OCI-LY1 (cell line): Measurements from ENCODE around the gene UBAP1L.
"Not testable (repeated sequence)": the region's sequence is repeated elsewhere in the genome, so short reads cannot be mapped to it uniquely, and the experiment has no call there.

Source experiments
- H2AFZ ChIP-seq: fragments of 200-600 bp; sonication (generic), shearing (Covaris generic); 2 replicates; pipeline ENCODE4 v1.6.0; 2014; ENCODE audit warnings: antibody characterized with exemption, mild to moderate bottlenecking, low read length
- H3F3A ChIP-seq: fragments of 200-600 bp; sonication (generic), shearing (Covaris generic); 2 replicates; pipeline ENCODE4 v1.6.0; 2014; ENCODE audit warnings: mild to moderate bottlenecking, antibody characterized with exemption, low read length, moderate library complexity; ENCODE audit not compliant: insufficient read depth
- H3K27ac ChIP-seq: fragments of 200-600 bp; sonication (generic); 2 replicates; pipeline ENCODE4 v1.5.1; 2014; ENCODE audit warnings: low read length, mixed run types, mild to moderate bottlenecking, low read depth; ENCODE audit not compliant: poor library complexity, severe bottlenecking
- H3K27me3 ChIP-seq: fragments of 200-600 bp; sonication (generic); 2 replicates; pipeline ENCODE4 v1.6.0; 2014; ENCODE audit warnings: antibody characterized with exemption, mild to moderate bottlenecking, low read length, moderate library complexity; ENCODE audit not compliant: insufficient read depth
- H3K36me3 ChIP-seq: fragments of 200-600 bp; sonication (generic); 2 replicates; pipeline ENCODE4 v1.6.1; 2014; ENCODE audit warnings: mild to moderate bottlenecking, antibody characterized with exemption, low read length, moderate library complexity, mixed read lengths; ENCODE audit not compliant: insufficient read depth
- H3K4me1 ChIP-seq: fragments of 200-600 bp; sonication (generic); 2 replicates; pipeline ENCODE4 v1.5.1; 2014; ENCODE audit warnings: mild to moderate bottlenecking, low read length, moderate library complexity; ENCODE audit not compliant: insufficient read depth, severe bottlenecking
- H3K4me2 ChIP-seq: fragments of 200-600 bp; sonication (generic), shearing (Covaris generic); 2 replicates; pipeline ENCODE4 v1.6.1; 2014; ENCODE audit warnings: low read length
- H3K4me3 ChIP-seq: fragments of 200-600 bp; sonication (generic); 2 replicates; pipeline ENCODE4 v1.5.1; 2014; ENCODE audit warnings: low read length, low read depth, mild to moderate bottlenecking, mixed read lengths; ENCODE audit not compliant: poor library complexity, severe bottlenecking
- H3K79me2 ChIP-seq: fragments of 200-600 bp; shearing (Covaris generic); 2 replicates; pipeline ENCODE4 v1.6.1; 2016; ENCODE audit warnings: mixed run types, low read length, mixed read lengths; ENCODE audit not compliant: insufficient read depth
- H3K9ac ChIP-seq: fragments of 200-600 bp; sonication (generic), shearing (Covaris generic); 2 replicates; pipeline ENCODE4 v1.6.1; 2014; ENCODE audit warnings: mild to moderate bottlenecking, low read length, mixed read lengths
- H3K9me2 ChIP-seq: fragments of 200-600 bp; sonication (generic), shearing (Covaris generic); 2 replicates; pipeline ENCODE4 v1.6.1; 2014; ENCODE audit warnings: low read depth, mild to moderate bottlenecking, low read length, mixed read lengths
- H3K9me3 ChIP-seq: fragments of 200-600 bp; shearing (Covaris generic); 2 replicates; pipeline ENCODE4 v1.6.1; 2014; ENCODE audit warnings: low read length, mixed read lengths
- H4K20me1 ChIP-seq: fragments of 200-600 bp; sonication (generic), shearing (Covaris generic); 2 replicates; pipeline ENCODE4 v1.6.0; 2016; ENCODE audit warnings: mild to moderate bottlenecking, low read length; ENCODE audit not compliant: insufficient read depth
- EZH2 ChIP-seq: fragments of 200-600 bp; sonication (generic), shearing (Covaris generic); IDR thresholded peaks from 2 replicates; pipeline ENCODE4 v1.8.0; 2017; ENCODE audit warnings: borderline replicate concordance, mixed run types, mild to moderate bottlenecking, antibody characterized with exemption, low read length, moderate library complexity, mixed read lengths
- TF ChIP-seq, protein P1 (sequence below): fragments of 200-600 bp; sonication (generic), shearing (Covaris generic); IDR thresholded peaks from 2 replicates; pipeline ENCODE4 v1.5.1; 2017; ENCODE audit warnings: mild to moderate bottlenecking, antibody characterized with exemption, low read length, moderate library complexity, mixed read lengths

UBAP1L gene

DNA sequence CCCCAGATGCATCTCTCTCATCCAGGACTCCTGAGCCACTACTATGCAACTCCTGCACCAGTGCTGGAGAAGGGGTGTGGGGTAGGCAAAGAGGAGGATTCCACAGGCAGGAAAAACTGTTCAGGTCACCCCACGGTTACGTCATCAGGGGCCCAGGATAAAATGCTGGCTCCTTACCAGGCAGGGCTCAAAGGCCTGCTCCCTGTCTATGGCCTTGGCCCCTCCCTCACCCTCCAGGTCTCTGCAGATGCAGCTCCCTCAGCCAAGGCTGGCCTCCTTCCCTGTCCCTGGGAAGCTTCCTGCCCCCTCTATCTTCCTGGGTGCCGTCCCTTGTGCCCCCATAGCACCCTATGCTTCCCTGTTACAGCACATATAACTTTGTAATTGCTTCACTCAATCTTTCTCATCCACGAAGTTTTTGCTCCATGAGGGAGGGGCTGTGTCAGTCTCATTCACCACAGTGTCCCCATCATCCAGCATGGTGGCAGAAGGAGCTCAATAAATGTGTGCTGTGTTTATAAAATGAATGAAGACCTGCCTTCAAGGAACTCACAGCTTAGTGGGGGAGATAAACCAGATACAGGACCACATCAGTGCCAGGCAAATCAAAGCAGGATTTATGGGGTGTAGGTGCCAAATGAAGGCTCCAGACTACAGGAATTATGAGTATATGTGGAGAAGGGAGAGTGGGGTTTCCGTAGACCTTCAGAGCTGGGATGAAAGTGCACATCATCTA lies 19.8 kb downstream of the UBAP1L start:
- Histone ChIP-seq H3K79me2 (no peaks in the 10 kb centered on the region), H3K9ac (no peak overlapping the region), H3K4me2 (no peak overlapping the region), H3K9me3 (no peaks in the 10 kb centered on the region), H3K4me3 (no peak overlapping the region), H4K20me1 (no peaks in the 10 kb centered on the region), H3K27ac (no peak overlapping the region), H3F3A (no peaks in the 10 kb centered on the region), H2AFZ (no peak overlapping the region), H3K27me3 (no peaks in the 10 kb centered on the region), H3K36me3 (peaks cover 19% of the 10 kb centered on the region; the same call in 1 of the 2 replicates), H3K9me2 (no peaks in the 10 kb centered on the region), H3K4me1 (no peaks in the 10 kb centered on the region)
- TF ChIP-seq, protein P1, sequence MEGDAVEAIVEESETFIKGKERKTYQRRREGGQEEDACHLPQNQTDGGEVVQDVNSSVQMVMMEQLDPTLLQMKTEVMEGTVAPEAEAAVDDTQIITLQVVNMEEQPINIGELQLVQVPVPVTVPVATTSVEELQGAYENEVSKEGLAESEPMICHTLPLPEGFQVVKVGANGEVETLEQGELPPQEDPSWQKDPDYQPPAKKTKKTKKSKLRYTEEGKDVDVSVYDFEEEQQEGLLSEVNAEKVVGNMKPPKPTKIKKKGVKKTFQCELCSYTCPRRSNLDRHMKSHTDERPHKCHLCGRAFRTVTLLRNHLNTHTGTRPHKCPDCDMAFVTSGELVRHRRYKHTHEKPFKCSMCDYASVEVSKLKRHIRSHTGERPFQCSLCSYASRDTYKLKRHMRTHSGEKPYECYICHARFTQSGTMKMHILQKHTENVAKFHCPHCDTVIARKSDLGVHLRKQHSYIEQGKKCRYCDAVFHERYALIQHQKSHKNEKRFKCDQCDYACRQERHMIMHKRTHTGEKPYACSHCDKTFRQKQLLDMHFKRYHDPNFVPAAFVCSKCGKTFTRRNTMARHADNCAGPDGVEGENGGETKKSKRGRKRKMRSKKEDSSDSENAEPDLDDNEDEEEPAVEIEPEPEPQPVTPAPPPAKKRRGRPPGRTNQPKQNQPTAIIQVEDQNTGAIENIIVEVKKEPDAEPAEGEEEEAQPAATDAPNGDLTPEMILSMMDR = no peak
- TF ChIP-seq EZH2 = no peak

DNA sequence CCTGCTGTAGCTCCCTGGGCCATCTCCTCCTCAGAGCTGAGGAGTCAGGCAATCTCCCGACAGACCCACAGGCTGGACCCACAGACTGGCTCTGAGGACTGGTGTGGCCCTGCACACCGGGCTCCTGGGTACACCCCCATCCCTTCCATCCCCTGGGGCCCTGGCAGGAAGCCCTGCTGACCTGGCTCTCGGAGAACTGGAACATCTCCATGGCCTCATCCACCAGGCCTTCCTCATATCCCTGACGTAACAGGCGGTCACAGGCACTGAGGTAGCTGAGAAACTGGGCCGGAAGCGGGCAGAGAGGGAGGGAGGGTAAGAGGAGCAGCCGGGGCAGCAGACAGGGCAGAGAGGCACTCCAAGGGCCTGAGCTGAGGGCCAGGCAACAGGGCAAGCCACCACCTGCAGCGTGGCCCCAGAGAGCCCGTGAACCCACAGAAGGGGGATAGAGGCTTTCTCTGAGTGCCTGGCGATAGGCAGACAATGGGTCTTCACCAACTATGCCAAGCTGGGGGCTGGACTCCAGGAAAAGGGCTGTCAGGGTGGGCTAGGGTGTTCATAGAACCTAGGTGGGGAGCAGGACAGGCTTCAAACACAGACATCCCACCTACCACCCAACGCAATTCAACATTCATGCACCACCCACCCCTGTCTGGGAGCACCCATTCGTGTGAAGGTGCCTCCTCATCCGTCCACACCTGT lies 20.6 kb downstream of the UBAP1L start:
- H3K79me2 ChIP-seq = no peaks in the 10 kb centered on the region
- no peak overlapping the region for H3K4me2 ChIP-seq
- H4K20me1 ChIP-seq = no peaks in the 10 kb centered on the region
- no peaks in the 10 kb centered on the region for H3F3A ChIP-seq
- H3K9me3 ChIP-seq = no peaks in the 10 kb centered on the region
- no peak overlapping the region for H3K9ac ChIP-seq
- no peaks in the 10 kb centered on the region for H3K9me2 ChIP-seq
- H2AFZ ChIP-seq = no peak overlapping the region
- no peak overlapping the region for H3K4me3 ChIP-seq
- H3K27ac ChIP-seq = no peak overlapping the region
- no peaks in the 10 kb centered on the region for H3K4me1 ChIP-seq
- TF ChIP-seq EZH2 = no peak
- TF ChIP-seq, protein P1 = no peak
- H3K27me3 ChIP-seq = no peaks in the 10 kb centered on the region
- H3K36me3 ChIP-seq = peaks cover 15% of the 10 kb centered on the region; the same call in 1 of the 2 replicates

DNA sequence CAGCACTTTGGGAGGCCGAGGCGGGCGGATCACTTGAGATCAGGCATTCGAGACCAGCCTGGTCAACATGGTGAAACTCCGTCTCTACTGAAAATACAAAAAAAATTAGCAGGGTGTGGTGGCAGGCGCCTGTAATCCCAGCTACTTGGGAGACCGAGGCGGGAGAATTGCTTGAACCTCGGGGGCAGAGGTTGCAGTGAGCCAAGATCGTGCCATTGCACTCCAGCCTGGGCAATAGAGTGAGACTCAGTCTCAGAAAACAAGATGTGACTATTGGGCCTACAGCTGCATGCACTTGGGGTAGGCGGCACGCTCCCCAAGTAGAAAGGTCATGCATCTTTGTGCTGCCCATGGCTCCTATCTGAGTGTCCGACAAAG lies 21.2 kb downstream of the UBAP1L start:
- not testable (repeated sequence) for H3K27me3 ChIP-seq, H3K79me2 ChIP-seq, H3K4me1 ChIP-seq, H3K9me3 ChIP-seq, H3K4me2 ChIP-seq, H4K20me1 ChIP-seq, H3K4me3 ChIP-seq, H3K9me2 ChIP-seq, H3K9ac ChIP-seq, H2AFZ ChIP-seq, H3F3A ChIP-seq, H3K27ac ChIP-seq, H3K36me3 ChIP-seq
